H9 (cell line): ENCODE data around the gene GRAP2. TPM values are rescaled to one million over a fixed set of nuclear protein-coding genes. Genes with fewer than 3 reads are reported as not detected.

Source experiments
- DNase-seq: peaks from one replicate; pipeline ENCODE4 v3.0.0-alpha.2; 2017
- H2AFZ ChIP-seq: one replicate; pipeline ENCODE4 v1.6.1; 2013; ENCODE audit warnings: mild to moderate bottlenecking, low read length, control low read depth, moderate library complexity
- H2AK5ac ChIP-seq: 2 replicates; pipeline ENCODE4 v1.6.1; 2013; ENCODE audit warnings: low read length, control low read depth, mixed read lengths; ENCODE audit not compliant: insufficient read length
- H2BK120ac ChIP-seq: one replicate; pipeline ENCODE4 v1.6.1; 2013; ENCODE audit warnings: low read depth, mild to moderate bottlenecking, low read length, control low read depth, inconsistent platforms; ENCODE audit not compliant: poor library complexity, severe bottlenecking
- H2BK12ac ChIP-seq: 2 replicates; pipeline ENCODE4 v1.6.1; 2013; ENCODE audit warnings: low read length, control low read depth, mixed read lengths, low read depth; ENCODE audit not compliant: insufficient read length
- H2BK15ac ChIP-seq: 2 replicates; pipeline ENCODE4 v1.6.1; 2013; ENCODE audit warnings: low read depth, low read length, control low read depth
- H2BK20ac ChIP-seq: one replicate; pipeline ENCODE4 v1.6.1; 2013; ENCODE audit warnings: low read depth, mild to moderate bottlenecking, low read length, control low read depth, inconsistent platforms; ENCODE audit not compliant: poor library complexity, severe bottlenecking
- H2BK5ac ChIP-seq: 2 replicates; pipeline ENCODE4 v1.6.1; 2013; ENCODE audit warnings: low read length, control low read depth, mixed read lengths; ENCODE audit not compliant: insufficient read length
- H3K14ac ChIP-seq: 2 replicates; pipeline ENCODE4 v1.6.1; 2013; ENCODE audit warnings: low read length, control low read depth; ENCODE audit not compliant: insufficient read depth
- H3K18ac ChIP-seq: 2 replicates; pipeline ENCODE4 v1.6.1; 2013; ENCODE audit warnings: low read depth, mild to moderate bottlenecking, mixed read lengths, low read length, control low read depth; ENCODE audit not compliant: insufficient read length
- H3K23ac ChIP-seq: 2 replicates; pipeline ENCODE4 v1.6.1; 2013; ENCODE audit warnings: low read length, control low read depth, mixed read lengths, low read depth; ENCODE audit not compliant: insufficient read length
- H3K23me2 ChIP-seq: 2 replicates; pipeline ENCODE4 v1.6.1; 2013; ENCODE audit warnings: low read depth, mild to moderate bottlenecking, mixed read lengths, low read length, control low read depth; ENCODE audit not compliant: insufficient read length, poor library complexity, severe bottlenecking
- H3K27ac ChIP-seq: 2 replicates; pipeline ENCODE4 v1.5.1; 2013; ENCODE audit warnings: low read length, control low read depth, mixed read lengths, low read depth; ENCODE audit not compliant: insufficient read length
- H3K27me3 ChIP-seq: 2 replicates; pipeline ENCODE4 v1.6.1; 2013; ENCODE audit warnings: low read length, control low read depth, inconsistent platforms; ENCODE audit not compliant: insufficient read depth
- H3K4ac ChIP-seq: 2 replicates; pipeline ENCODE4 v1.6.1; 2013; ENCODE audit warnings: low read depth, mild to moderate bottlenecking, control low read depth, inconsistent platforms, low read length, moderate library complexity
- H3K4me1 ChIP-seq: 2 replicates; pipeline ENCODE4 v1.6.1; 2013; ENCODE audit warnings: low read length, control low read depth, inconsistent platforms; ENCODE audit not compliant: insufficient read depth
- H3K4me2 ChIP-seq: 2 replicates; pipeline ENCODE4 v1.6.1; 2013; ENCODE audit warnings: low read length, control low read depth, mixed read lengths; ENCODE audit not compliant: insufficient read length, insufficient read depth
- H3K56ac ChIP-seq: 2 replicates; pipeline ENCODE4 v1.6.1; 2013; ENCODE audit warnings: low read depth, mild to moderate bottlenecking, mixed read lengths, low read length, control low read depth; ENCODE audit not compliant: insufficient read length
- H3K79me1 ChIP-seq: 2 replicates; pipeline ENCODE4 v1.6.1; 2013; ENCODE audit warnings: low read depth, mild to moderate bottlenecking, moderate library complexity, low read length, control low read depth, inconsistent platforms; ENCODE audit not compliant: insufficient read depth, poor library complexity, severe bottlenecking
- H3K79me2 ChIP-seq: 2 replicates; pipeline ENCODE4 v1.6.1; 2013; ENCODE audit warnings: low read length, control low read depth, inconsistent platforms; ENCODE audit not compliant: insufficient read depth
- H3K9ac ChIP-seq: 2 replicates; pipeline ENCODE4 v1.6.1; 2013; ENCODE audit warnings: low read length, control low read depth, mixed read lengths; ENCODE audit not compliant: insufficient read length; ENCODE audit errors: extremely low read depth
- H3K9me3 ChIP-seq: one replicate; pipeline ENCODE4 v1.6.1; 2013; ENCODE audit warnings: low read depth, low read length, inconsistent platforms; ENCODE audit not compliant: control insufficient read depth
- H3T11ph ChIP-seq: one replicate; pipeline ENCODE4 v1.6.1; 2013; ENCODE audit warnings: mild to moderate bottlenecking, low read length, control low read depth, inconsistent platforms
- H4K20me1 ChIP-seq: one replicate; pipeline ENCODE4 v1.6.1; 2013; ENCODE audit not compliant: control insufficient read depth, insufficient read length, insufficient read depth
- H4K5ac ChIP-seq: 2 replicates; pipeline ENCODE4 v1.6.1; 2013; ENCODE audit warnings: low read depth, mild to moderate bottlenecking, mixed read lengths, low read length, control low read depth; ENCODE audit not compliant: insufficient read length
- H4K8ac ChIP-seq: replicated peaks from 2 replicates; pipeline ENCODE4 v1.6.1; 2013; ENCODE audit warnings: low read length, control low read depth, mixed read lengths, low read depth; ENCODE audit not compliant: insufficient read length
- H4K91ac ChIP-seq: 2 replicates; pipeline ENCODE4 v1.6.1; 2013; ENCODE audit warnings: low read depth, mild to moderate bottlenecking, moderate library complexity, mixed read lengths, low read length, control low read depth; ENCODE audit not compliant: insufficient read length
- H3K27ac Mint-ChIP-seq, 3 experiments: 2 replicates in 2 of 3; 3 replicates in 1 of 3; pipeline ENCODE4 v1.8.0; 2020 to 2021; ENCODE audit warnings: mixed read lengths in 3 of 3, mild to moderate bottlenecking in 1 of 3, moderate library complexity in 1 of 3
- H3K27me3 Mint-ChIP-seq: 2 replicates; pipeline ENCODE4 v1.8.0; 2021; ENCODE audit warnings: low read depth, mild to moderate bottlenecking, moderate library complexity, mixed read lengths
- H3K36me3 Mint-ChIP-seq, 3 experiments: 2 replicates in 2 of 3; 3 replicates in 1 of 3; pipeline ENCODE4 v1.8.0; 2020 to 2021; ENCODE audit warnings: low read depth in 3 of 3, mixed read lengths in 3 of 3; ENCODE audit not compliant: insufficient read depth in 1 of 3
- H3K4me1 Mint-ChIP-seq, 2 experiments: 2 replicates each; pipeline ENCODE4 v1.8.0; 2020; ENCODE audit warnings: mixed read lengths in 2 of 2
- H3K4me3 Mint-ChIP-seq, 2 experiments: 2 replicates in 1 of 2; 3 replicates in 1 of 2; pipeline ENCODE4 v1.8.0; 2020 to 2021; ENCODE audit warnings: mild to moderate bottlenecking in 2 of 2, mixed read lengths in 2 of 2, moderate library complexity in 1 of 2
- H3K9me3 Mint-ChIP-seq, 2 experiments: 2 replicates in 1 of 2; 3 replicates in 1 of 2; pipeline ENCODE4 v1.8.0; 2020; ENCODE audit warnings: mild to moderate bottlenecking in 2 of 2, mixed read lengths in 2 of 2, moderate library complexity in 1 of 2
- WGBS: extraction: QIAGEN DNeasy Blood & Tissue Kit; methylation state at CpG from one replicate; pipeline ENCODE4 v1.1.7; 2013; ENCODE audit warnings: missing lambda C conversion rate, low lambda C conversion rate, mixed read lengths; ENCODE audit not compliant: insufficient read length; ENCODE audit errors: extremely low coverage; 5-methylcytosine and 5-hydroxymethylcytosine counted together
- total RNA-seq: library from RNA; stranded (reverse); gene quantifications from 2 replicates; pipeline ENCODE4 v1.2.1, GENCODE V29; 2021
- TF ChIP-seq, protein P1 (sequence below): fragments of 200-600 bp; sonication (generic); conservative IDR thresholded peaks from 3 replicates; pipeline ENCODE4 v1.8.0; 2021; ENCODE audit warnings: antibody characterized with exemption, mild to moderate bottlenecking

GRAP2 gene
- total RNA-seq, 1 experiment from 2014 or later = not detected

DNA sequence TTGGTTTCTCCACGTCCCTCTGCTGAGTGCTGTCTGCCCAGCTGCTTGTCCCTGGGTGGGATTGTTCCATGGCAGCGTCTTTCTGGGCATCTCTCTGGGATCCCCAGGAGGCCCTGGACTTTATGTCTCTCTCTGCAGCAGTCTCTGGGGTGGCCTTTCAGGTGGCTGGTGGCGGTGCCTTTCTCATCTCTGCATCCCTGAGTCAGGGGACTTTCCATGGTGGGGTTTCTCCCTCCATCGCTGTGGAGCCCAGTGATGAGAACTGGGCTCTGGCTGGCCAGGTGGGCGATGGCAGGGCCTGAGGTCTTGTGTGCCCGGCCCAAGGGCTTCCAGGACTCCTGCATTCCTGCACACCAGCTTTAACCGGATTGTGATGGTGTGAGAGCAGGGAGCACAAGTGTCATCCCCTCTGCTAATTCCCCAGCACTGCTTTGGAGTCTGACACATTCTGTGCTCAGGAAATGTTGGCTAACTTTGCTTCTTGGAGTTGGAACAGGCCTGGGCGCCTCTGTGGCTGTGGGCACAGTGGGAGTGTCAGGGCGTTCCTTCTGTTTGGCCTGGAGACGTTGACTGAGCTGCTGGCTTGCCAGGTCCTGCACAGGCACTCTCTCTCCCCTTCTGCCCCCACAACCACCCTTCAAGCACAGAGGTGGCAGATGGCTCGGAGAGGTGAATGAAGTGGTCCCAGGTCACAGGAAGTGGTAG is 121.8 kb downstream of the GRAP2 start:
- H3T11ph ChIP-seq = no peak overlapping the region
- no CpG with 5 or more reads among the region's 11 CpGs for WGBS
- H3K9me3 ChIP-seq = no peaks in the 10 kb centered on the region
- no peak for DNase-seq
- H3K27ac Mint-ChIP-seq = no peak overlapping the region
- no peak overlapping the region for H2BK120ac ChIP-seq
- no peak overlapping the region for H3K4me2 ChIP-seq
- H3K4me1 ChIP-seq = no peaks in the 10 kb centered on the region
- H3K79me2 ChIP-seq = no peaks in the 10 kb centered on the region
- H3K4me1 Mint-ChIP-seq = peaks cover 3 to 6% of the 10 kb centered on the region in 2 experiments; a peak in 3 of 4 replicates
- no peaks in the 10 kb centered on the region for H3K27me3 ChIP-seq
- no peak overlapping the region for H2BK5ac ChIP-seq
- no peaks in the 10 kb centered on the region for H3K79me1 ChIP-seq
- no peak overlapping the region for H3K4me3 Mint-ChIP-seq
- H2AFZ ChIP-seq = no peak overlapping the region
- H4K20me1 ChIP-seq = no peaks in the 10 kb centered on the region
- H3K9ac ChIP-seq = no peak overlapping the region
- no peak overlapping the region for H2AK5ac ChIP-seq
- H4K8ac ChIP-seq = no peak overlapping the region
- no peaks in the 10 kb centered on the region for H3K27me3 Mint-ChIP-seq
- no peak overlapping the region for H3K23ac ChIP-seq
- H3K27ac ChIP-seq = no peak overlapping the region
- H3K56ac ChIP-seq = no peak overlapping the region
- H2BK12ac ChIP-seq = no peak overlapping the region
- no peak overlapping the region for H3K14ac ChIP-seq
- TF ChIP-seq, protein P1, sequence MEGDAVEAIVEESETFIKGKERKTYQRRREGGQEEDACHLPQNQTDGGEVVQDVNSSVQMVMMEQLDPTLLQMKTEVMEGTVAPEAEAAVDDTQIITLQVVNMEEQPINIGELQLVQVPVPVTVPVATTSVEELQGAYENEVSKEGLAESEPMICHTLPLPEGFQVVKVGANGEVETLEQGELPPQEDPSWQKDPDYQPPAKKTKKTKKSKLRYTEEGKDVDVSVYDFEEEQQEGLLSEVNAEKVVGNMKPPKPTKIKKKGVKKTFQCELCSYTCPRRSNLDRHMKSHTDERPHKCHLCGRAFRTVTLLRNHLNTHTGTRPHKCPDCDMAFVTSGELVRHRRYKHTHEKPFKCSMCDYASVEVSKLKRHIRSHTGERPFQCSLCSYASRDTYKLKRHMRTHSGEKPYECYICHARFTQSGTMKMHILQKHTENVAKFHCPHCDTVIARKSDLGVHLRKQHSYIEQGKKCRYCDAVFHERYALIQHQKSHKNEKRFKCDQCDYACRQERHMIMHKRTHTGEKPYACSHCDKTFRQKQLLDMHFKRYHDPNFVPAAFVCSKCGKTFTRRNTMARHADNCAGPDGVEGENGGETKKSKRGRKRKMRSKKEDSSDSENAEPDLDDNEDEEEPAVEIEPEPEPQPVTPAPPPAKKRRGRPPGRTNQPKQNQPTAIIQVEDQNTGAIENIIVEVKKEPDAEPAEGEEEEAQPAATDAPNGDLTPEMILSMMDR = no peak
- H3K9me3 Mint-ChIP-seq = no peaks in the 10 kb centered on the region
- no peak overlapping the region for H4K5ac ChIP-seq
- no peak overlapping the region for H4K91ac ChIP-seq
- H3K23me2 ChIP-seq = no peaks in the 10 kb centered on the region
- H2BK15ac ChIP-seq = no peak overlapping the region
- peaks cover 21 to 26% (median 23%) of the 10 kb centered on the region in 3 experiments for H3K36me3 Mint-ChIP-seq
- H3K18ac ChIP-seq = no peak overlapping the region
- H2BK20ac ChIP-seq = no peak overlapping the region
- no peak overlapping the region for H3K4ac ChIP-seq

Other genes starting within 250 kb of the GRAP2 start
- not detected in 2 replicates for gene ENTHD1, start 7.3 kb upstream of the GRAP2 start, total RNA-seq
- not detected in 2 replicates for gene TMA7B, start 59.3 kb downstream of the GRAP2 start, total RNA-seq
- 17.4 and 19.6 TPM in 2 replicates for gene FAM83F, start 93.9 kb downstream of the GRAP2 start, total RNA-seq